Bronchial epithelial cell (primary cell): ENCODE results near the gene ZNF181. TPM values are rescaled to one million over a fixed set of nuclear protein-coding genes. Genes with fewer than 3 reads are reported as not detected.

Source experiments
- DNase-seq: peaks from one replicate; pipeline ENCODE4 v3.0.0-alpha.2; 2010; ENCODE audit warnings: low read depth
- FAIRE-seq: peaks from 2 replicates; lab custom pipeline; 2011; peaks lifted over from hg19 to GRCh38; lab: Jason Lieb, UNC
- H3K27me3 ChIP-seq: 2 replicates; pipeline ENCODE4 v1.5.1; 2011; ENCODE audit warnings: low read length; ENCODE audit not compliant: control insufficient read depth, insufficient read depth
- H3K36me3 ChIP-seq: 2 replicates; pipeline ENCODE4 v1.5.1; 2011; ENCODE audit warnings: low read length; ENCODE audit not compliant: control insufficient read depth, insufficient read depth
- H3K4me3 ChIP-seq: 2 replicates; pipeline ENCODE4 v1.5.1; 2011; ENCODE audit warnings: mild to moderate bottlenecking, low read depth, low read length, control low read depth
- total RNA-seq: library from RNA; depleted of rRNA; stranded (reverse); fragments of >200 nt; gene quantifications from 2 replicates; pipeline ENCODE4 v1.2.1, GENCODE V29; 2014
- TF ChIP-seq, protein P1 (sequence below): IDR thresholded peaks from 2 replicates; pipeline ENCODE4 v1.5.1; 2011; ENCODE audit warnings: mild to moderate bottlenecking, moderate library complexity, low read length, control low read depth, inconsistent platforms; ENCODE audit not compliant: insufficient read depth, severe bottlenecking

Gene ZNF181
- total RNA-seq, 1 donor from 2014 or later, result 11.3 TPM

- Histone ChIP-seq H3K36me3 (peaks cover 1% of the 10 kb centered on the region), H3K27me3 (no peaks in the 10 kb centered on the region), H3K4me3 (no peak overlapping the region)
- FAIRE-seq, result no peak
- DNase-seq, result no peak
- TF ChIP-seq, protein P1, sequence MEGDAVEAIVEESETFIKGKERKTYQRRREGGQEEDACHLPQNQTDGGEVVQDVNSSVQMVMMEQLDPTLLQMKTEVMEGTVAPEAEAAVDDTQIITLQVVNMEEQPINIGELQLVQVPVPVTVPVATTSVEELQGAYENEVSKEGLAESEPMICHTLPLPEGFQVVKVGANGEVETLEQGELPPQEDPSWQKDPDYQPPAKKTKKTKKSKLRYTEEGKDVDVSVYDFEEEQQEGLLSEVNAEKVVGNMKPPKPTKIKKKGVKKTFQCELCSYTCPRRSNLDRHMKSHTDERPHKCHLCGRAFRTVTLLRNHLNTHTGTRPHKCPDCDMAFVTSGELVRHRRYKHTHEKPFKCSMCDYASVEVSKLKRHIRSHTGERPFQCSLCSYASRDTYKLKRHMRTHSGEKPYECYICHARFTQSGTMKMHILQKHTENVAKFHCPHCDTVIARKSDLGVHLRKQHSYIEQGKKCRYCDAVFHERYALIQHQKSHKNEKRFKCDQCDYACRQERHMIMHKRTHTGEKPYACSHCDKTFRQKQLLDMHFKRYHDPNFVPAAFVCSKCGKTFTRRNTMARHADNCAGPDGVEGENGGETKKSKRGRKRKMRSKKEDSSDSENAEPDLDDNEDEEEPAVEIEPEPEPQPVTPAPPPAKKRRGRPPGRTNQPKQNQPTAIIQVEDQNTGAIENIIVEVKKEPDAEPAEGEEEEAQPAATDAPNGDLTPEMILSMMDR, result no peak
These were observed 40.8 kb downstream of the ZNF181 start for GRCh38 chr19:34774857-34775256.

DNA sequence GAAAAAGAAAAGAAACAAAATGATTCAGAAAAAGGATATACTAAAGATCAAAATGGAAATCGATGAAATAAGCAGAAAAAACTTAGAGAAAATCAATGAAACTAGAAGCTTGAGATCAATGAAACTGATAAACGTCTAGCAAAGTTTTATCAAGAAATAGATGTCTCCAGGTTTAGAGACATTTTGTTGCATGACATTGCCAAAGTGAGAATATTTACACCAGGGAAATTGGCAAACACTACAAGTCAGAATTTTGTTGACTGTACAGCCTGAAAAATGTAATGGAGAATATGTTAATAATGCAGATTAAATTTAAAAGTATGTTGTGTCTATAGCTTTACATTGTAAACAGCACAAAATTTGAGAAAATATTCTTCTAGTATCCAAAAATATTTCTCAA, 44.3 kb downstream of the ZNF181 start:
- DNase-seq, result no peak
- TF ChIP-seq, protein P1, result no peak
- no peak for FAIRE-seq

GRCh38 chr19:34779652-34780051, 45.6 kb downstream of the ZNF181 start:
- TF ChIP-seq, protein P1, result no peak
- no peaks in the 10 kb centered on the region for H3K27me3 ChIP-seq
- FAIRE-seq, result no peak
- no peak overlapping the region for H3K4me3 ChIP-seq
- no peak for DNase-seq
- no peaks in the 10 kb centered on the region for H3K36me3 ChIP-seq

More for the DNA sequence above, 44.3 kb downstream of the ZNF181 start:
- Histone ChIP-seq H3K27me3 (no peaks in the 10 kb centered on the region), H3K4me3 (no peak overlapping the region), H3K36me3 (no peaks in the 10 kb centered on the region)

DNA sequence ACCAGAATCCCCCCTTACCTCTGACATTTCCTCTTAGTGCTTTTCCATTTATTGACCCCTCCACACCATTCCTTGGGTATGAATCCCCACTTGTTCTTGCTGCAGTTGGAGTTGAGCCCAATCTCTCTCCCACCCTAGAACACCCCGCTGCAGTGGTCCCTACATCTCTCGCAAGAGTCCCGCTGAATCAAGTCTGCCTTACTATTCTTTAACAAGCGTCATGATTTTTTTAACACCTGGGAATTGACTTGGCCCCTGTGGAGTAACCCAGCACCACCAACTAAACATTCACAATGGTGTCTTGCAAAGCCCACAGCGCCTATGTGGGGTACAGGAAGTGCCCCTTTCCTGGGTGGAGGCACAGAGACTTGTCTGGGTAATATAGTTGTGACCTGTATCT, 52.2 kb downstream of the ZNF181 start:
- Histone ChIP-seq H3K27me3 (no peaks in the 10 kb centered on the region), H3K4me3 (no peak overlapping the region), H3K36me3 (no peaks in the 10 kb centered on the region)
- FAIRE-seq (peak; percentile 28), DNase-seq (no peak)
- TF ChIP-seq, protein P1, result no peak

DNA sequence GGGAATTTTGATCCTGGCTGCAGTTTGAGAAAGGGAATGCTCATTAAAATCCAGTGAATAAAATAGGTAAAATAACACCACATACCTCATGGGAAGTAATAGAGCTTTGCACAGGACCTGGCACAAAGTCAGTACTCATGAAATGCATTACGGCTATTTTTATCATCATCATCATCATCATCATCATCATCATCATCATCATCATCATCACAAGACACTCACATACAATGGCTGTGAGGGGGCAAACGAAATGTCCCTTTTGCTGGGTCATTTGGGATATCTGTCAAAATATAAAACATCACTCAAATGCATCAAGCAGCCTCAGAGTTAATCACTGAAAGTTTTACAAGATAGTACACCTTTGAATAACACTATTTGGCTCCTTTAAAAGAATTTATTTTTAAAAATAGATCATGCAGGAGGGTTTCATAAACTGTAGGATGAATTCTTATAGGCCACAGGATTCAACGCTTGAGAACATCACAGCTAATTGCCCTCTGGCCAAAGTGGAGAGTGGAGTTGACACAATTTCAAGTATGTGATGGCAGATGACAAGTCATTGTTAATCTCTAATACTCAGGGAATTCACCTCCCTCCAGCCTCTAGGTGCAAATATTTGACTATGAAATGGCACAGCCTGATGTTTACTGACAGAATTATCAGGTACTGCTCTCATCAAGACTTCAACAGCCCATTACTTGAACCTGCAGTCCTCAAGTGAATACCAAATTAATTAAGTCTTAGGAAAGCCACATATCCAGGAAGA, 53.2 kb downstream of the ZNF181 start:
- FAIRE-seq, result no peak
- H3K4me3 ChIP-seq, result no peak overlapping the region
- H3K36me3 ChIP-seq, result no peaks in the 10 kb centered on the region
- no peak for DNase-seq
- H3K27me3 ChIP-seq, result no peaks in the 10 kb centered on the region
- TF ChIP-seq, protein P1, result no peak
